HEK293 (cell line): Measurements from ENCODE around the gene SEC24C.

ENCODE experiments used
- CTCF ChIA-PET: fragments of 350-600 bp; formaldehyde crosslinking; extraction: SDS; loops from one replicate; lab custom pipeline; 2021; ENCODE audit warnings: antibody characterized with exemption; lab: Yijun Ruan, JAX
- POLR2A ChIA-PET: fragments of 300-600 bp; formaldehyde crosslinking; extraction: SDS; loops from one replicate; lab custom pipeline; 2020; ENCODE audit warnings: antibody characterized with exemption, inconsistent platforms; lab: Yijun Ruan, JAX
- H3K27ac ChIP-seq: fragments of 200-500 bp; sonication (Bioruptor generic); 2 replicates; pipeline ENCODE4 v1.5.1; 2014; ENCODE audit warnings: low read depth, low read length, control low read depth, inconsistent platforms; ENCODE audit errors: extremely low read depth
- H3K36me3 ChIP-seq, 2 experiments: fragments of 200-500 bp in 1 of 2; sonication (Bioruptor generic) in 1 of 2; 1 replicate in 1 of 2; 2 replicates in 1 of 2; pipeline ENCODE4 v1.5.1; 2014 to 2017; ENCODE audit warnings: inconsistent platforms in 2 of 2, low read length in 2 of 2; ENCODE audit not compliant: control insufficient read depth in 2 of 2, insufficient read depth in 1 of 2
- H3K4me1 ChIP-seq: fragments of 200-500 bp; sonication (Bioruptor generic); 2 replicates; pipeline ENCODE4 v1.5.1; 2014; ENCODE audit warnings: mild to moderate bottlenecking, low read length, inconsistent platforms; ENCODE audit not compliant: control insufficient read depth, insufficient read depth
- H3K4me3 ChIP-seq: 2 replicates; pipeline ENCODE4 v1.5.1; 2011; ENCODE audit warnings: low read depth, mild to moderate bottlenecking, control low read depth, low read length, moderate library complexity
- H3K9me3 ChIP-seq: fragments of 200-500 bp; sonication (Bioruptor generic); 2 replicates; pipeline ENCODE4 v1.5.1; 2014; ENCODE audit warnings: low read depth, low read length, inconsistent platforms; ENCODE audit not compliant: control insufficient read depth, insufficient read depth
- GLIS2 ChIP-seq: fragments of 450-650 bp; formaldehyde crosslinking; IDR thresholded peaks from 2 replicates; pipeline ENCODE4 v1.5.1; 2016; ENCODE audit warnings: missing biosample characterization, missing genetic modification characterization
- IKZF3 ChIP-seq: fragments of 450-650 bp; IDR thresholded peaks from 2 replicates; pipeline ENCODE4 v1.5.0; 2018; ENCODE audit warnings: missing biosample characterization, mild to moderate bottlenecking, missing genetic modification characterization, moderate library complexity
- KLF9 ChIP-seq: fragments of 450-650 bp; formaldehyde crosslinking; IDR thresholded peaks from 2 replicates; pipeline ENCODE4 v1.5.1; 2016; ENCODE audit warnings: missing biosample characterization, missing genetic modification characterization, low read depth
- RBAK ChIP-seq: fragments of 450-650 bp; formaldehyde crosslinking; IDR thresholded peaks from 2 replicates; pipeline ENCODE4 v1.5.1; 2016; ENCODE audit warnings: missing biosample characterization, missing genetic modification characterization
- REPIN1 ChIP-seq: fragments of 450-650 bp; formaldehyde crosslinking; IDR thresholded peaks from 2 replicates; pipeline ENCODE4 v1.5.1; 2017; ENCODE audit warnings: missing biosample characterization, missing genetic modification characterization, low read depth
- SP7 ChIP-seq: fragments of 450-650 bp; formaldehyde crosslinking; IDR thresholded peaks from 2 replicates; pipeline ENCODE4 v1.5.1; 2016; ENCODE audit warnings: missing biosample characterization, missing genetic modification characterization
- TRIM28 ChIP-seq: IDR thresholded peaks from 2 replicates; pipeline ENCODE4 v1.6.1; 2011; ENCODE audit warnings: low read length, control low read depth, borderline replicate concordance
- ZBTB8A ChIP-seq: fragments of 450-650 bp; formaldehyde crosslinking; IDR thresholded peaks from 2 replicates; pipeline ENCODE4 v1.5.1; 2016; ENCODE audit warnings: missing biosample characterization, missing genetic modification characterization
- ZEB2 ChIP-seq: fragments of 450-650 bp; formaldehyde crosslinking; IDR thresholded peaks from 2 replicates; pipeline ENCODE4 v1.5.1; 2016; ENCODE audit warnings: missing biosample characterization, missing genetic modification characterization
- ZIC2 ChIP-seq: fragments of 450-650 bp; formaldehyde crosslinking; IDR thresholded peaks from 2 replicates; pipeline ENCODE4 v1.5.1; 2016; ENCODE audit warnings: missing biosample characterization, missing genetic modification characterization
- ZNF121 ChIP-seq: fragments of 450-650 bp; formaldehyde crosslinking; IDR thresholded peaks from 2 replicates; pipeline ENCODE4 v1.5.1; 2016; ENCODE audit warnings: missing biosample characterization, missing genetic modification characterization
- ZNF138 ChIP-seq: fragments of 450-650 bp; formaldehyde crosslinking; IDR thresholded peaks from 2 replicates; pipeline ENCODE4 v1.5.1; 2016; ENCODE audit warnings: missing biosample characterization, missing genetic modification characterization, borderline replicate concordance
- ZNF140 ChIP-seq: fragments of 450-650 bp; formaldehyde crosslinking; IDR thresholded peaks from 2 replicates; pipeline ENCODE4 v1.5.1; 2016; ENCODE audit warnings: missing biosample characterization, missing genetic modification characterization
- ZNF157 ChIP-seq: fragments of 450-650 bp; formaldehyde crosslinking; IDR thresholded peaks from 2 replicates; pipeline ENCODE4 v1.5.1; 2016; ENCODE audit warnings: missing biosample characterization, missing genetic modification characterization
- ZNF214 ChIP-seq: fragments of 450-650 bp; formaldehyde crosslinking; IDR thresholded peaks from 2 replicates; pipeline ENCODE4 v1.5.1; 2017; ENCODE audit warnings: missing biosample characterization, mild to moderate bottlenecking, missing genetic modification characterization, borderline replicate concordance
- ZNF223 ChIP-seq: fragments of 450-650 bp; formaldehyde crosslinking; IDR thresholded peaks from 2 replicates; pipeline ENCODE4 v1.5.1; 2016; ENCODE audit warnings: missing biosample characterization, missing genetic modification characterization
- ZNF23 ChIP-seq: fragments of 450-650 bp; formaldehyde crosslinking; IDR thresholded peaks from 2 replicates; pipeline ENCODE4 v1.5.1; 2016; ENCODE audit warnings: missing biosample characterization, missing genetic modification characterization, borderline replicate concordance
- ZNF266 ChIP-seq: fragments of 450-650 bp; formaldehyde crosslinking; IDR thresholded peaks from 2 replicates; pipeline ENCODE4 v1.5.1; 2016; ENCODE audit warnings: missing biosample characterization, missing genetic modification characterization, low read depth
- ZNF514 ChIP-seq: fragments of 450-650 bp; formaldehyde crosslinking; IDR thresholded peaks from 2 replicates; pipeline ENCODE4 v1.5.1; 2016; ENCODE audit warnings: missing biosample characterization, missing genetic modification characterization
- ZNF624 ChIP-seq: fragments of 450-650 bp; formaldehyde crosslinking; IDR thresholded peaks from 2 replicates; pipeline ENCODE4 v1.5.1; 2017; ENCODE audit warnings: missing biosample characterization, missing genetic modification characterization
- TF ChIP-seq, protein P1 (sequence below): fragments of 450-650 bp; formaldehyde crosslinking; IDR thresholded peaks from 2 replicates; pipeline ENCODE4 v1.5.1; 2016; ENCODE audit warnings: missing biosample characterization, missing genetic modification characterization, borderline replicate concordance
- TF ChIP-seq, protein P2 (sequence below): fragments of 450-650 bp; formaldehyde crosslinking; IDR thresholded peaks from 2 replicates; pipeline ENCODE4 v1.5.1; 2017; ENCODE audit warnings: missing biosample characterization, missing genetic modification characterization
- TF ChIP-seq, protein P3 (sequence below): fragments of 450-650 bp; formaldehyde crosslinking; IDR thresholded peaks from 2 replicates; pipeline ENCODE4 v1.5.1; 2016; ENCODE audit warnings: missing biosample characterization, missing genetic modification characterization, borderline replicate concordance

Gene SEC24C

DNA sequence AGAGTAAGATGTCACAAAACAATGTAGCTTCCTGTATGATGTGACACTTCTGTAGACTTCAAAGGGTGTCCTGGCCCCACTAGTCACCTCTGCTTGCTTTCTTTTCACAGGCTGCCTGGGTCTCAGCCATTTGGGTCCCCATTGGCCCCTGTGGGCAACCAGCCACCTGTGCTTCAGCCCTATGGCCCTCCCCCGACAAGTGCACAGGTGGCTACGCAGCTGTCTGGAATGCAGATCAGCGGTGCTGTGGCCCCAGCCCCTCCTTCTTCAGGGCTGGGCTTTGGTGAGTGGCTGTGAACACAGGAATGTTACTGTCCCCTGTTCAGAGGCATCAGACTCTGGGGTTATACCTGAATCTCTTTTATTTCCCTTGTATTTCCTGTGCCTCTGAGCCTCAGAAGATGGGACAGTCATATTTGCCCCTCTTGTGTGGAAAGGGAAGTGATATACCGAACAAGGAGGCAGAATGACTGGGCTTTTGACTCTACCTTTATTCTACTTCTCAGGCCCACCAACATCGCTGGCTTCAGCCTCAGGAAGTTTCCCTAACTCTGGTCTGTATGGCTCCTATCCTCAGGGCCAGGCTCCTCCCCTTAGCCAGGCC, 15.4 kb downstream of the SEC24C start:
- Histone ChIP-seq H3K27ac (no peak overlapping the region), H3K4me3 (no peak overlapping the region), H3K36me3 (peaks cover 38 to 76% of the 10 kb centered on the region in 2 experiments), H3K4me1 (no peaks in the 10 kb centered on the region), H3K9me3 (no peaks in the 10 kb centered on the region)
- TF ChIP-seq, protein P1, sequence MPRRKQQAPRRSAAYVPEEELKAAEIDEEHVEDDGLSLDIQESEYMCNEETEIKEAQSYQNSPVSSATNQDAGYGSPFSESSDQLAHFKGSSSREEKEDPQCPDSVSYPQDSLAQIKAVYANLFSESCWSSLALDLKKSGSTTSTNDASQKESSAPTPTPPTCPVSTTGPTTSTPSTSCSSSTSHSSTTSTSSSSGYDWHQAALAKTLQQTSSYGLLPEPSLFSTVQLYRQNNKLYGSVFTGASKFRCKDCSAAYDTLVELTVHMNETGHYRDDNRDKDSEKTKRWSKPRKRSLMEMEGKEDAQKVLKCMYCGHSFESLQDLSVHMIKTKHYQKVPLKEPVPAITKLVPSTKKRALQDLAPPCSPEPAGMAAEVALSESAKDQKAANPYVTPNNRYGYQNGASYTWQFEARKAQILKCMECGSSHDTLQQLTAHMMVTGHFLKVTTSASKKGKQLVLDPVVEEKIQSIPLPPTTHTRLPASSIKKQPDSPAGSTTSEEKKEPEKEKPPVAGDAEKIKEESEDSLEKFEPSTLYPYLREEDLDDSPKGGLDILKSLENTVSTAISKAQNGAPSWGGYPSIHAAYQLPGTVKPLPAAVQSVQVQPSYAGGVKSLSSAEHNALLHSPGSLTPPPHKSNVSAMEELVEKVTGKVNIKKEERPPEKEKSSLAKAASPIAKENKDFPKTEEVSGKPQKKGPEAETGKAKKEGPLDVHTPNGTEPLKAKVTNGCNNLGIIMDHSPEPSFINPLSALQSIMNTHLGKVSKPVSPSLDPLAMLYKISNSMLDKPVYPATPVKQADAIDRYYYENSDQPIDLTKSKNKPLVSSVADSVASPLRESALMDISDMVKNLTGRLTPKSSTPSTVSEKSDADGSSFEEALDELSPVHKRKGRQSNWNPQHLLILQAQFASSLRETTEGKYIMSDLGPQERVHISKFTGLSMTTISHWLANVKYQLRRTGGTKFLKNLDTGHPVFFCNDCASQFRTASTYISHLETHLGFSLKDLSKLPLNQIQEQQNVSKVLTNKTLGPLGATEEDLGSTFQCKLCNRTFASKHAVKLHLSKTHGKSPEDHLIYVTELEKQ (tag by site-specific recombination), result no peak
- TF ChIP-seq ZNF121 (tag by site-specific recombination) (no peak), RBAK (tag by site-specific recombination) (no peak), ZNF140 (no peak), ZNF157 (tag by site-specific recombination) (no peak), ZNF266 (tag by site-specific recombination) (no peak), ZNF23 (tag by site-specific recombination) (no peak), ZEB2 (tag by site-specific recombination) (no peak), GLIS2 (tag by site-specific recombination) (no peak), ZNF514 (tag by site-specific recombination) (no peak), ZNF214 (tag by site-specific recombination) (no peak), IKZF3 (tag by site-specific recombination) (no peak), REPIN1 (tag by site-specific recombination) (no peak), ZNF223 (tag by site-specific recombination) (no peak), ZNF138 (tag by site-specific recombination) (no peak)
- TF ChIP-seq, protein P2, sequence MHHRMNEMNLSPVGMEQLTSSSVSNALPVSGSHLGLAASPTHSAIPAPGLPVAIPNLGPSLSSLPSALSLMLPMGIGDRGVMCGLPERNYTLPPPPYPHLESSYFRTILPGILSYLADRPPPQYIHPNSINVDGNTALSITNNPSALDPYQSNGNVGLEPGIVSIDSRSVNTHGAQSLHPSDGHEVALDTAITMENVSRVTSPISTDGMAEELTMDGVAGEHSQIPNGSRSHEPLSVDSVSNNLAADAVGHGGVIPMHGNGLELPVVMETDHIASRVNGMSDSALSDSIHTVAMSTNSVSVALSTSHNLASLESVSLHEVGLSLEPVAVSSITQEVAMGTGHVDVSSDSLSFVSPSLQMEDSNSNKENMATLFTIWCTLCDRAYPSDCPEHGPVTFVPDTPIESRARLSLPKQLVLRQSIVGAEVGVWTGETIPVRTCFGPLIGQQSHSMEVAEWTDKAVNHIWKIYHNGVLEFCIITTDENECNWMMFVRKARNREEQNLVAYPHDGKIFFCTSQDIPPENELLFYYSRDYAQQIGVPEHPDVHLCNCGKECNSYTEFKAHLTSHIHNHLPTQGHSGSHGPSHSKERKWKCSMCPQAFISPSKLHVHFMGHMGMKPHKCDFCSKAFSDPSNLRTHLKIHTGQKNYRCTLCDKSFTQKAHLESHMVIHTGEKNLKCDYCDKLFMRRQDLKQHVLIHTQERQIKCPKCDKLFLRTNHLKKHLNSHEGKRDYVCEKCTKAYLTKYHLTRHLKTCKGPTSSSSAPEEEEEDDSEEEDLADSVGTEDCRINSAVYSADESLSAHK, result no peak
- TF ChIP-seq, protein P3, sequence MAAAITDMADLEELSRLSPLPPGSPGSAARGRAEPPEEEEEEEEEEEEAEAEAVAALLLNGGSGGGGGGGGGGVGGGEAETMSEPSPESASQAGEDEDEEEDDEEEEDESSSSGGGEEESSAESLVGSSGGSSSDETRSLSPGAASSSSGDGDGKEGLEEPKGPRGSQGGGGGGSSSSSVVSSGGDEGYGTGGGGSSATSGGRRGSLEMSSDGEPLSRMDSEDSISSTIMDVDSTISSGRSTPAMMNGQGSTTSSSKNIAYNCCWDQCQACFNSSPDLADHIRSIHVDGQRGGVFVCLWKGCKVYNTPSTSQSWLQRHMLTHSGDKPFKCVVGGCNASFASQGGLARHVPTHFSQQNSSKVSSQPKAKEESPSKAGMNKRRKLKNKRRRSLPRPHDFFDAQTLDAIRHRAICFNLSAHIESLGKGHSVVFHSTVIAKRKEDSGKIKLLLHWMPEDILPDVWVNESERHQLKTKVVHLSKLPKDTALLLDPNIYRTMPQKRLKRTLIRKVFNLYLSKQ (tag by site-specific recombination), result no peak
- ChIA-PET CTCF (interaction anchor here (0.6 to 1.1 kb wide), 3 partner anchors 12 to 349 kb away, joined by 3 to 4 read pairs (median 3); no protein-coding TSS in a partner anchor), POLR2A (no interaction called here)

DNA sequence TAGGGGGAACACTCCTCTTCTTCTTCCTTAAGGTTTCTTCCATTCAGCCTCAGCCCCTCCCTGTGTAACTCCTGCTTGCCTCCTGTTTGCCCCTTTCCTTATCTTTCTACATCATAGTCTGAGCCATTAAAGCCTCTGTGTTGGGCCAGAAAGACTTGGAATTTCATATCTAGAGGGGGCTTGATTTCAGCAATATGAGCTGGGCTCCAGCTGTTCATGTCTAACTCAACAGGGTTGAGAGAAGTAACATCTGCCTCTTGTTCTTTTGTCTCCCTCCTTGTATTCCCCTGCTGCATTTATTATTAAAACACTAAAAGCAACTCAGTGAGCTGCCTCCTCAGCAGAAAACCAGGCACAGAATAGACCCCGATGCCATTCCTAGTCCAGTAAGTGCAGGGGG, 17.6 kb downstream of the SEC24C start:
- H3K9me3 ChIP-seq, result no peaks in the 10 kb centered on the region
- ChIA-PET POLR2A (no interaction called here), CTCF (interaction anchor here (0.5 kb wide), 1 partner anchor 18 kb away, joined by 3 read pairs; no protein-coding TSS in a partner anchor)
- peaks cover 44 to 87% of the 10 kb centered on the region in 2 experiments for H3K36me3 ChIP-seq
- TF ChIP-seq SP7 (tag by site-specific recombination) (no peak), ZIC2 (tag by site-specific recombination) (no peak), TRIM28 (no peak), ZNF624 (tag by site-specific recombination) (no peak), KLF9 (tag by site-specific recombination) (no peak), ZBTB8A (tag by site-specific recombination) (no peak)
- no peak overlapping the region for H3K4me3 ChIP-seq
- no peak overlapping the region for H3K27ac ChIP-seq
- H3K4me1 ChIP-seq, result no peaks in the 10 kb centered on the region
